Measurements from ENCODE around the gene RPS6KA3.
"Not testable (repeated sequence)": the region's sequence is repeated elsewhere in the genome, so short reads cannot be mapped to it uniquely, and the experiment has no call there.

The RPS6KA3 gene

GRCh38 chrX:20263474-20263873 is 3.2 kb downstream of the RPS6KA3 start:
- no peak for DNase-seq

GRCh38 chrX:20260885-20261284 is 5.8 kb downstream of the RPS6KA3 start:
- DNase-seq = no peak

DNA sequence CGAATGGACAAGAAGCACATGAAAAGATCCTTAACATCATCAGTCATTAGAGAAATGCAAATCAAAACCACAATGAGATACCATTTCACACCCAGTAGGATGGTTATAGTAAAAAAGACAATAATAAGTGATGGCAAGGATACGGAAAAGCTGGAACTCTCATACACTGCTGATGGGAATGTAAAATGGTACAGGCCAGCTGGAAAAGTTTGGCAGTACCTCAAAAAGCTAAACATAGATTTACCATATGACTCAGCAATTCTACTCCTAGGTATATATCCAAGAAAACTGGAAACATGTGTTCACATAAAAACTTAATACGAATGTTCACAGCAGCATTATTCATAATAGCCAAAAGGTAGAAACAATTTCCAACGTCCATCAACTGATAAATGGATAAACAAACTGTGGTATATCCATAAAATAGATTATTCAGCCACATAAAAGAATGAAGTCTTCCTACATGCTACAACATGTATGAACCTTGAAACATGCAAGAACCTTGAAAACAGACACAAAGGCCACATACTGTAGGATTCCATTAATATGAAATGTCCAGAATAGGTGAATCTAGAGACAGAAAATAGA is 11.9 kb downstream of the RPS6KA3 start:
- no peak for DNase-seq

DNA sequence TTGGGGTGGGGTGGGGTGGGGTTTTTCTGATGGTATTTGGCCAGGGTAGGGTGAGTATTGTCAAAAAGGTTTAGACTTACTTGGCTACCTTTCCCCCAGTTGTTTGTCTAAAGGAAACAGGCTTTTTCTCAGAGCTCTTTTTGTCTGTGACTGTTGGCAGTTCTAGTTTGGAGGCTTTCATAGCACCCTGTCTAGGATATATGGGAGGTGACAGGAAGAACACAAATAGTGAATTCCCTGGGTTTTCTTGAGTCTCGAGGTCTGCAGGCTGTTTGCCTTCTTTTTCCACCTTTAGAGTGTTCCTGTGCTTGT is 13.5 kb downstream of the RPS6KA3 start:
- no peak for DNase-seq

GRCh38 chrX:20252381-20253231 is 14.1 kb downstream of the RPS6KA3 start:
- DNase-seq = peak; percentile 50 to 56

DNA sequence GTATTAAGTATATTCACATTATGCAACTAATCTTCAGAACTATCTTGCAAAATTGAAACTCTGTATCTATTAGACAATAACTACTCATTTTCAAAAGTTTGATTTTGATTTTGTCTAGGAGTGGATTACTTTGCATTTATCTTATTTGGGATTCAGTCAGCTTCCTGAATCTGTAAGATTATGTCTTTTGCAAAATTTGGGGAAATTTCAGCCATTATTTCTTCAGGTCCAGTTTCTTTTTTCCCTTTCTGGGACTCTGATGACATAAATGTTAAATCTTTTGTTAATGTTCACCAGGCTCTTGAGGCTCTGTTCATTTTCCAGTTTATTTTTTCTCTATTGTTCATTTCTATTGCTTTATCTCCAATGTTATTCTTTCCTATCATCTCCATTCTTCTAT is 15.0 kb downstream of the RPS6KA3 start:
- DNase-seq = no peak

DNA sequence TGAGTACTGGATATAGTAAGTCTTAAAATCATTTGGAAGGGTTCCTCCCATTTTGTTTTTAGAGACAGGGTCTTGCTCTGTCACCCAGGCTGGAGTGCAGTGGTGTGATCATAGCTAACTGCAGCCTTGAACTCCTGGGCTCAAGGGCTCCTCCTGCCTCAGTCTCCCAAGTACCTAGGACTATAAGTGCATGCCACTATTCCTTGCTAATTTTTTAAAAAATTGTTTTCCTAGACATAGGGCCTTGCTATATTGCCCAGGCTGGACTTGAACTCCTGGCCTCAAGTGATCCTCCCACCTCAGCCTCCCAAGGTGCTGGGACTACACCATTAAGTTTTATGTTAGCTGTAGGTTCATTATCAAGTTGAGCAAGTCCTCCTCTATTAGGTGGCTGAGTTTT is 16.6 kb downstream of the RPS6KA3 start:
- DNase-seq = not testable (repeated sequence)

- DNase-seq = no peak
Observed at GRCh38 chrX:20248592-20249192, 18.0 kb downstream of the RPS6KA3 start.

- no peak for DNase-seq
Observed at GRCh38 chrX:20244931-20245330, 21.8 kb downstream of the RPS6KA3 start.

DNA sequence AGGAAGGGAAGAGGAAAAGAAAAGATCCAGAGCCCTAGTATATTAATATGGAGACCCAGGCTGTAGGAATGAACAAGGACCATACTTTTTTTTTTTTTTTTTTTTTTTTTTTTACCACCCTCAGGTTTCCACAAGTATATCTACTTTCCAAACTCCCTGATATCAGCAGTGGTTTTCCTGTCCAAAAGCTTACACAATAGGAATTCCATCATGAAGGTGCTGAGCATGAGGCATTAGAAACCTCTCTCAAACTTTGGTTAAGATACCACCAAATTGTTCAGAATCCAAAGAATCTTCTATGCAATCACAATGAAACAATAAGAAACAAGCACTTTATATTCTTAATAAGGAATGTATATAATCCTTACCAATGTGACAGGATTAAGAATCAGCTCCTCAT is 26.5 kb downstream of the RPS6KA3 start:
- no peak for DNase-seq

DNA sequence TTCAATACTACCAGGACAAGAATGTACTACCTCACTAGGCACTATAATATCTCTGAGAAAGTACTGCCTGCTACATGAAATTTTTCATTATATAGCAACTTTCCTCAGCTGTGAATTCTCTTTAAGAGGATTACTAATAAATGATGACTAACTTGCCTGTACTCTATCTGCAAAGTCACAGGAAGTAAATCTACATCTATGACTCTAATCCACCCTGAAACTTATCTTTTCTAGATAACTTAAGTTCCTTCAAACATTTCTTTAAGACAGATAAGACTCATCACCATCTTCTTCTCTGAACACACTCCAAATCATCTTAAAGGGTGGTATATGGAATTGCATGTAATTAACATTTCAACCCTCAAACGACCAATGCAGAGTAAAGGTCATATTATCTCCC is 28.8 kb downstream of the RPS6KA3 start:
- DNase-seq = no peak

GRCh38 chrX:20235755-20236154 is 31.0 kb downstream of the RPS6KA3 start:
- DNase-seq = no peak

DNA sequence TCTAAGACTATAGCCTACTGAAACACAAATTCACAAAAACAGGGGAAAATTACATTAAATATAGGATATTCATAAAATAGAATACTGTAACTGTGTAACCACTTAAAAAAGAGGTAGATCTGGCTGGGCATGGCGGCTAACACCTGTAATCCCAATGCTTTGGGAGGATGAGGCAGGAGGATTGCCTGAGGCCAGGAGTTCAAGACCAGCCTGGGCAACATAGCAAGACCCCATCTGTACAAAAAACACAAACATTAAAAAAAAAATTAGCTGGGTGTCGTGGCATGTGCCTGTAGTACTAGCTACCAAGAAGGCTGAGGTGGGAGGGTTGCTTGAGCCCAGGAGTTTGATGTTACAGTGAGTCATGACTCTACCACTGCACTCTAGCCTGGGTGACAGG is 33.4 kb downstream of the RPS6KA3 start:
- DNase-seq = no peak

GRCh38 chrX:20231598-20231997 is 35.1 kb downstream of the RPS6KA3 start:
- no peak for DNase-seq

- DNase-seq = no peak
Observed at GRCh38 chrX:20230406-20230805, 36.3 kb downstream of the RPS6KA3 start.

DNA sequence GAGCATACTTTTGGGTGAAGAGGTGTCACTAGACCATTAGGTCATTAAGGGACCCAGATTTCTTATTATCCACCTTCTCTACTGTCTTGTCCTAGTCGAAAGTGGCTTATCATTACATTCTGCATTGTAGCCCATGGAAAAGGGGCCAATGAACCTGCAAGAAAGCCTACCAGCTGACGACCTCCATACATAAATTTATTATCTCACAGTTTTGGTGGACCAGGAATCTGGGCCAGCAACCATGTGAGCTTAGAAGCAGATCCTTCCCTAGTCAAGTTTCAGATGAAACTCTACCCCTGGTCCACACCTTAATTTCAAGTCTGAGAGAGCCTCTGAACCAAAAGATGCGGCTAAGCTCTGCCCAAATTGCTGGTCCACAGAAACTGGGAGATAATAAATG is 37.6 kb downstream of the RPS6KA3 start:
- no peak for DNase-seq

DNA sequence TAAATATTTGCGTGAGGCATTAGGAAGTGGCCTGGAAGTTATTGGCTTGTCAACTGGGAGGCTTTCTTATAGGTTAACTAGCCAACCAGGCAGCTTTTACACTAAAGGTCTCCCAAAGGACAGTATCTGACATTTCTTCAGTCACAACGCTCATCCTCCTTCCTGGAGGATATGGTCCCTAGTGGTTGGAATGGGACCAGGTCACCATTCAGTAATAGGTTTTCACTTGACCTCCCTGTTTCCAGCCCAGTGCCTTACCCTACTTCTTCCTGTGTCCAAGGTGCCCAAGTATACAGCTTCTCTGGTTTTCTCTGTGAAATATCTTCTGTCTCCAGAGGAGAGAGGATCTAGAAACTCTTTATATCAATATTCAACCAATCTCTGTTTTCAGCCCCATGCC is 38.5 kb downstream of the RPS6KA3 start:
- no peak for DNase-seq

- no peak for DNase-seq
Observed at GRCh38 chrX:20227116-20227515, 39.6 kb downstream of the RPS6KA3 start.

DNA sequence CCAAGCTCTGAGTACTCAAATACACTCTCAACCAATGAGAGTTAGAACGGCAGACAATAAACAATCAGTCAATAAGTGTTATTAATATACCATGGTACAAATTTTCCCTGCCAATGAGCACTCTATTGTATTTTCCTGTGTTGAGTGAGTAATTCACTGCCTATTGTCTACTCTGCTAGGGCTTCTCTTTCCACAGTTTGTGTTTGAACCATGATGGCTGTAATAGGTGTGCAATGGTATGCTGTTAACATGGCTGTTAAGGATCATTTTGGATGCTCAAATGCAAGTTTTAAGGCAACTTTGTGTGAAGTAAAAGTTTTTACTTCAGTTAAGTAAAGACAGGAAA is 41.2 kb downstream of the RPS6KA3 start:
- no peak for DNase-seq

DNA sequence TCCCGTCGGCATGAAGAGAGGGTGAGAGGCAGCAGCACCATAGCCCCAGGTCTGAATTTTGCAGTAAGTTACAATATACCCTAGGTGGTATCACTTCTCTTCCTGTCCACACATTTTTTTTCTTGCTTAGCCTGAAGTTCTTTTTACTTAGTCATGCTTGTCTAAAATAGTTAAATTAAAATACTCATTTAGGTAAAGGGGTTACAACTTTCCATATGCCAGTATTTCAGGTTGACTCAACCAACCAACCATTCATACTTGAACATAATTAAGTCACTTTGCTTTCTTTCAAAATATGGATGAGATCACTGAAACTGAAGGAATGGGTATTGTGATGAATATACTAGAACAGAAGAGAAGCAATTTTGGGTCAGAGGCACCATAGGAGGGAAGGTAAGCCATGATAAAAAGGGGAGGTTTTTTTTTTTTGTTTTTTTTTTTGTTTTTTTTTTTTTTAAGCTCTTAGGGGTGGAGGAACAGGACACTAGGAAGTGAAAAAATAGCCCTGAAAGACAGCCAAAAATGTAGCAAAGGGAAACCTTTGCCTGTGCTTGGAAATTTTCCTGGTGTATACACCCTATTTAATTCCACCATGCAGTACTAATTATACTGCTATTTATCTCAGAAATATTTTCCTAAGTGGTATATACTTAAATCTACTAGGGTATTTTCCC is 41.8 kb downstream of the RPS6KA3 start:
- DNase-seq = no peak

- DNase-seq = no peak
Observed at GRCh38 chrX:20221902-20222301, 44.8 kb downstream of the RPS6KA3 start.

- DNase-seq = no peak
Observed at GRCh38 chrX:20218836-20219505, 47.7 kb downstream of the RPS6KA3 start.

GRCh38 chrX:20217906-20218305 is 48.8 kb downstream of the RPS6KA3 start:
- no peak for DNase-seq
